ENCODE measurements around the gene FCAMR. TPM values are rescaled to one million over a fixed set of nuclear protein-coding genes. Genes with fewer than 3 reads are reported as not detected.

The FCAMR gene
- polyA plus RNA-seq, 3 donors, result not detected

DNA sequence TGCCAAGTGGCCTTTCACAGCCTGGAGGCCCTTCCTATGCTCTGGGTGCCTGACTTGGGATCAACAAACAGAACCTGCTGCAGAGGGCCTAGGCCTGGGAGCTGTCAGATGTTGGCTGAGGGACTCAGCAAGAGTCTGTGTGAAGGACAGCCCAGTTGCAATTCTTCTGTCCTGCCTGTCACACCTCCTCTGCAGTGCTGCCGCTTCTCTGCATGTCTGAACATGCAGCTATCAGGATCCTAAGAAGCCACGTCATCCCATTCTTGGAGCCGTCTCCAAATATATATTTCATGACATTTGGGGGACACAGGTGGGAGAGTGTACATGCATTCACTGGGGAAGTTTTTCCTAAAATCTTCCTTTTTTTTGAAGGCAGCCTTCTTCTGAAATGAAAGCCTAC is 8.6 kb downstream of the FCAMR start:
- Histone ChIP-seq H3K9ac (ENCODE audit: insufficient read depth, low read length, poor library complexity, severe bottlenecking) (no peak overlapping the region), H3K4me1 (ENCODE audit: control insufficient read depth in 1 of 2, insufficient read depth in 2 of 2, low read length in 2 of 2) (peaks cover 32 to 43% of the 10 kb centered on the region in 2 donors), H3K79me2 (ENCODE audit: insufficient read depth, low read length) (no peaks in the 10 kb centered on the region), H3K36me3 (replicated peaks in 1 of 2; ENCODE audit: control insufficient read depth in 1 of 2, insufficient read depth in 2 of 2, low read length in 2 of 2) (no peaks in the 10 kb centered on the region), H3K4me3 (replicated peaks in 1 of 3; ENCODE audit: low read depth in 2 of 3, low read length in 3 of 3) (peak overlapping the region in 1 of 3 experiments; percentile 45), H3K9me3 (replicated peaks in 1 of 2; ENCODE audit: control insufficient read depth in 1 of 2, insufficient read depth in 1 of 2, low read length in 2 of 2) (no peaks in the 10 kb centered on the region), H2AFZ (ENCODE audit: insufficient read depth, low read depth, low read length, poor library complexity, severe bottlenecking) (no peak overlapping the region), H4K20me1 (ENCODE audit: insufficient read depth, low read length) (peaks cover 4% of the 10 kb centered on the region), H3K27me3 (ENCODE audit: control insufficient read depth in 2 of 2, insufficient read depth in 2 of 2, low read length in 2 of 2) (no peaks in the 10 kb centered on the region), H3K4me2 (replicated peaks; ENCODE audit: extremely low read depth, low read length, poor library complexity, severe bottlenecking) (peak overlapping the region; percentile 51), H3K27ac (ENCODE audit: low read depth in 1 of 2, low read length in 2 of 2) (no peak overlapping the region)
- no peak for DNase-seq
- 93% methylated on average over 3 of the region's 3 CpGs for WGBS (ENCODE audit: insufficient coverage)
- TF ChIP-seq, protein P1, sequence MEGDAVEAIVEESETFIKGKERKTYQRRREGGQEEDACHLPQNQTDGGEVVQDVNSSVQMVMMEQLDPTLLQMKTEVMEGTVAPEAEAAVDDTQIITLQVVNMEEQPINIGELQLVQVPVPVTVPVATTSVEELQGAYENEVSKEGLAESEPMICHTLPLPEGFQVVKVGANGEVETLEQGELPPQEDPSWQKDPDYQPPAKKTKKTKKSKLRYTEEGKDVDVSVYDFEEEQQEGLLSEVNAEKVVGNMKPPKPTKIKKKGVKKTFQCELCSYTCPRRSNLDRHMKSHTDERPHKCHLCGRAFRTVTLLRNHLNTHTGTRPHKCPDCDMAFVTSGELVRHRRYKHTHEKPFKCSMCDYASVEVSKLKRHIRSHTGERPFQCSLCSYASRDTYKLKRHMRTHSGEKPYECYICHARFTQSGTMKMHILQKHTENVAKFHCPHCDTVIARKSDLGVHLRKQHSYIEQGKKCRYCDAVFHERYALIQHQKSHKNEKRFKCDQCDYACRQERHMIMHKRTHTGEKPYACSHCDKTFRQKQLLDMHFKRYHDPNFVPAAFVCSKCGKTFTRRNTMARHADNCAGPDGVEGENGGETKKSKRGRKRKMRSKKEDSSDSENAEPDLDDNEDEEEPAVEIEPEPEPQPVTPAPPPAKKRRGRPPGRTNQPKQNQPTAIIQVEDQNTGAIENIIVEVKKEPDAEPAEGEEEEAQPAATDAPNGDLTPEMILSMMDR (IDR thresholded peaks at IDR 0.05), result no peak
- H3K4me3 Mint-ChIP-seq, result peak overlapping the region in 1 of 2 donors; percentile 72
- peaks cover 0 to 6% of the 10 kb centered on the region in 2 donors for H3K36me3 Mint-ChIP-seq
- H3K27ac Mint-ChIP-seq, result no peak overlapping the region
- intact Hi-C loops (cut with micrococcal nuclease), result loop anchor here in 1 of 2 donors (10.0 kb wide), 1 partner anchor 227 kb away; no protein-coding TSS in a partner anchor
- H3K4me1 Mint-ChIP-seq, result peaks cover 32% of the 10 kb centered on the region
- peaks cover 29 to 34% (median 33%) of the 10 kb centered on the region in 3 donors for H3K27me3 Mint-ChIP-seq (ENCODE audit: low read depth in 3 of 3)
- peaks cover 0 to 4% (median 0%) of the 10 kb centered on the region in 7 donors for H3K9me3 Mint-ChIP-seq

DNA sequence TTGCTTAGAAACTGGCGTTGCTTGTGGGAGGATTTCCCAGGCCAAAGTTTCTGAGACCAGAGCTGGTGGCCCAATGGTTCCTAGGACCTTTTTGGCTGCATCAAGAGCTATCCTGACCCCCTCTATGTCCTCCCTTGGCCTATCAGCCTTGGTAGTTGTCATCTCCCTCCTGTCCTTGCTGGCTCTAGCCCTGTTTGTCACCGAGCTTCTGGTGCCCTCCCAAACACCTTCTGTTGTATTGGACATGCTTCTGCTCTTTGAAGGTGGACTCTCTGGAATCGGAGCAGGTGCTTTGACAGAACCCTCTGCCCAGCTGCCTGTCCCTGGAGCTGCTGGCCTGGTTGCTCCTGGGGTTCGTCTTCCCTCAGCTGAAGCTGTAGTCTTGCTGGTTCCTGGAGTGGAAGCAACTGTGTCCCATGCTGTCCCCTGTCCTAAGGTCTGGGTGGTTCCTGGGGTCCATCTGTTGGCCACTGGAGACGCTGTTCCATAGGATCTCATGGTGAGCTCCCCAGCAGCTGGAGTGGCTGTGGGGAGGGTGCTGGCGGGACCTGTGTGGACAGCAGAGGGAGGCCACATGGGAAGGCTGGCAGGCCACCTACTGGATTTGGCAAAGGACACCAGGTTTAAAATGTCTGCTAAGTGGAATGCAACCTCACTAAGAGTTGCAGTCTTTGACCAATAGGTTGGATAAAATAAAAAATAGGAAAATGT is 9.4 kb downstream of the FCAMR start:
- 98% methylated on average over 6 of the region's 6 CpGs for WGBS (ENCODE audit: insufficient coverage)
- no peak overlapping the region for H2AFZ ChIP-seq (ENCODE audit: insufficient read depth, low read depth, low read length, poor library complexity, severe bottlenecking)
- Mint-ChIP-seq H3K4me3 (peak overlapping the region in 1 of 2 donors; percentile 72), H3K27me3 (ENCODE audit: low read depth in 3 of 3) (peaks cover 26 to 38% (median 36%) of the 10 kb centered on the region in 3 donors), H3K36me3 (peaks cover 0 to 6% of the 10 kb centered on the region in 2 donors), H3K27ac (no peak overlapping the region), H3K4me1 (peaks cover 30% of the 10 kb centered on the region), H3K9me3 (peaks cover 0 to 5% (median 0%) of the 10 kb centered on the region in 7 donors)
- no peak for DNase-seq
- H3K4me2 ChIP-seq (replicated peaks; ENCODE audit: extremely low read depth, low read length, poor library complexity, severe bottlenecking), result no peak overlapping the region
- peaks cover 4% of the 10 kb centered on the region for H4K20me1 ChIP-seq (ENCODE audit: insufficient read depth, low read length)
- peaks cover 29 to 35% of the 10 kb centered on the region in 2 donors for H3K4me1 ChIP-seq (ENCODE audit: control insufficient read depth in 1 of 2, insufficient read depth in 2 of 2, low read length in 2 of 2)
- no peak overlapping the region for H3K9ac ChIP-seq (ENCODE audit: insufficient read depth, low read length, poor library complexity, severe bottlenecking)
- no peaks in the 10 kb centered on the region for H3K9me3 ChIP-seq (replicated peaks in 1 of 2; ENCODE audit: control insufficient read depth in 1 of 2, insufficient read depth in 1 of 2, low read length in 2 of 2)
- H3K27me3 ChIP-seq (ENCODE audit: control insufficient read depth in 2 of 2, insufficient read depth in 2 of 2, low read length in 2 of 2), result no peaks in the 10 kb centered on the region
- TF ChIP-seq, protein P1 (IDR thresholded peaks at IDR 0.05), result no peak
- no peak overlapping the region for H3K4me3 ChIP-seq (replicated peaks in 1 of 3; ENCODE audit: low read depth in 2 of 3, low read length in 3 of 3)
- intact Hi-C loops (cut with micrococcal nuclease), result loop anchor here in 1 of 2 donors (10.0 kb wide), 1 partner anchor 226 kb away; no protein-coding TSS in a partner anchor
- H3K36me3 ChIP-seq (replicated peaks in 1 of 2; ENCODE audit: control insufficient read depth in 1 of 2, insufficient read depth in 2 of 2, low read length in 2 of 2), result no peaks in the 10 kb centered on the region
- H3K79me2 ChIP-seq (ENCODE audit: insufficient read depth, low read length), result no peaks in the 10 kb centered on the region
- H3K27ac ChIP-seq (ENCODE audit: low read depth in 1 of 2, low read length in 2 of 2), result no peak overlapping the region

All from CD14-positive monocyte (primary cell).